Osteoblast (primary cell): ENCODE results near the gene DMRT1. TPM values are rescaled to one million over a fixed set of nuclear protein-coding genes. Genes with fewer than 3 reads are reported as not detected.

Source experiments
- DNase-seq: peaks from one replicate; pipeline ENCODE4 v3.0.0; 2011; ENCODE audit warnings: low spot score, mixed read lengths; ENCODE audit not compliant: insufficient read length; ENCODE audit errors: missing footprints
- H2AFZ ChIP-seq: 2 replicates; pipeline ENCODE4 v1.6.0; 2011; ENCODE audit warnings: mild to moderate bottlenecking, low read length
- H3K27ac ChIP-seq: 2 replicates; pipeline ENCODE4 v1.5.1; 2011; ENCODE audit warnings: mild to moderate bottlenecking, low read depth, low read length, moderate library complexity
- H3K27me3 ChIP-seq: 2 replicates; pipeline ENCODE4 v1.6.0; 2012; ENCODE audit warnings: mild to moderate bottlenecking, control low read depth, inconsistent platforms, low read length, moderate library complexity; ENCODE audit not compliant: insufficient read depth
- H3K36me3 ChIP-seq: 2 replicates; pipeline ENCODE4 v1.5.1; 2011; ENCODE audit warnings: mild to moderate bottlenecking, low read length, control low read depth, moderate library complexity; ENCODE audit not compliant: insufficient read depth
- H3K4me1 ChIP-seq: 2 replicates; pipeline ENCODE4 v1.5.1; 2011; ENCODE audit warnings: mild to moderate bottlenecking, low read length, control low read depth, moderate library complexity; ENCODE audit not compliant: insufficient read depth
- H3K4me2 ChIP-seq: 2 replicates; pipeline ENCODE4 v1.6.0; 2011; ENCODE audit warnings: mild to moderate bottlenecking, low read length; ENCODE audit not compliant: insufficient read depth
- H3K4me3 ChIP-seq: fragments of 200-600 bp; sonication (generic); 3 replicates; pipeline ENCODE4 v1.5.1; 2012; ENCODE audit warnings: mild to moderate bottlenecking, low read length, inconsistent platforms; ENCODE audit not compliant: insufficient read depth
- H3K79me2 ChIP-seq: 2 replicates; pipeline ENCODE4 v1.6.0; 2012; ENCODE audit warnings: mild to moderate bottlenecking, low read length, control low read depth, inconsistent platforms; ENCODE audit not compliant: insufficient read depth
- H3K9me3 ChIP-seq: 2 replicates; pipeline ENCODE4 v1.5.1; 2011; ENCODE audit warnings: low read depth, low read length, control low read depth
- H4K20me1 ChIP-seq: 2 replicates; pipeline ENCODE4 v1.6.0; 2012; ENCODE audit warnings: mild to moderate bottlenecking, low read length, control low read depth; ENCODE audit not compliant: insufficient read depth
- CTCF ChIP-seq: IDR thresholded peaks from 2 replicates; pipeline ENCODE4 v1.5.1; 2011; ENCODE audit warnings: mild to moderate bottlenecking, low read depth, low read length, moderate library complexity; ENCODE audit errors: extremely low read depth
- total RNA-seq: library from RNA; depleted of rRNA; stranded (reverse); fragments of >200 nt; gene quantifications from 2 replicates; pipeline ENCODE4 v1.2.3, GENCODE V29; 2012

Gene DMRT1
- total RNA-seq, 1 donor = not detected

- H3K27me3 ChIP-seq = no peaks in the 10 kb centered on the region
- no peaks in the 10 kb centered on the region for H4K20me1 ChIP-seq
- H3K79me2 ChIP-seq = no peaks in the 10 kb centered on the region
- no peaks in the 10 kb centered on the region for H3K36me3 ChIP-seq
- TF ChIP-seq CTCF = no peak
- DNase-seq = no peak
- H3K4me1 ChIP-seq = no peaks in the 10 kb centered on the region
- H3K9me3 ChIP-seq = no peaks in the 10 kb centered on the region
- no peak overlapping the region for H2AFZ ChIP-seq
- no peak overlapping the region for H3K4me3 ChIP-seq
- no peak overlapping the region for H3K27ac ChIP-seq
- H3K4me2 ChIP-seq = peak overlapping the region; percentile 18
Measured at GRCh38 chr9:917730-918129, 76.2 kb downstream of the DMRT1 start.

- Histone ChIP-seq H4K20me1 (no peaks in the 10 kb centered on the region), H3K4me3 (no peak overlapping the region), H3K79me2 (no peaks in the 10 kb centered on the region), H3K36me3 (no peaks in the 10 kb centered on the region), H2AFZ (no peak overlapping the region), H3K27ac (no peak overlapping the region), H3K9me3 (no peaks in the 10 kb centered on the region), H3K4me2 (no peak overlapping the region), H3K27me3 (no peaks in the 10 kb centered on the region), H3K4me1 (no peaks in the 10 kb centered on the region)
- no peak for DNase-seq
- TF ChIP-seq CTCF = no peak
Measured at GRCh38 chr9:920927-921326, 79.4 kb downstream of the DMRT1 start.

- H3K27me3 ChIP-seq = no peaks in the 10 kb centered on the region
- H3K9me3 ChIP-seq = no peaks in the 10 kb centered on the region
- no peaks in the 10 kb centered on the region for H3K4me1 ChIP-seq
- H3K79me2 ChIP-seq = no peaks in the 10 kb centered on the region
- DNase-seq = no peak
- no peak overlapping the region for H3K4me2 ChIP-seq
- no peak overlapping the region for H2AFZ ChIP-seq
- H3K27ac ChIP-seq = no peak overlapping the region
- TF ChIP-seq CTCF = no peak
- H3K4me3 ChIP-seq = no peak overlapping the region
- H4K20me1 ChIP-seq = no peaks in the 10 kb centered on the region
- H3K36me3 ChIP-seq = no peaks in the 10 kb centered on the region
Measured at GRCh38 chr9:922171-922570, 80.7 kb downstream of the DMRT1 start.

GRCh38 chr9:922731-923130, 81.2 kb downstream of the DMRT1 start:
- no peak overlapping the region for H2AFZ ChIP-seq
- no peaks in the 10 kb centered on the region for H3K36me3 ChIP-seq
- H3K4me3 ChIP-seq = no peak overlapping the region
- H3K27me3 ChIP-seq = no peaks in the 10 kb centered on the region
- no peak overlapping the region for H3K27ac ChIP-seq
- H4K20me1 ChIP-seq = no peaks in the 10 kb centered on the region
- DNase-seq = no peak
- no peaks in the 10 kb centered on the region for H3K9me3 ChIP-seq
- no peak overlapping the region for H3K4me2 ChIP-seq
- H3K79me2 ChIP-seq = no peaks in the 10 kb centered on the region
- no peaks in the 10 kb centered on the region for H3K4me1 ChIP-seq
- TF ChIP-seq CTCF = no peak
